Type B pancreatic cell (in vitro differentiated cells): ENCODE measurements around the gene PCBP2. TPM values are rescaled to one million over a fixed set of nuclear protein-coding genes. Genes with fewer than 3 reads are reported as not detected.

Experiments
- DNase-seq: peaks from one replicate; pipeline ENCODE4 v3.0.0; 2021; ENCODE audit warnings: mixed read lengths; ENCODE audit not compliant: unreplicated experiment; ENCODE audit errors: extremely low spot score
- H3K27ac Mint-ChIP-seq: 2 replicates; pipeline ENCODE4 v1.8.0; 2021; ENCODE audit warnings: mild to moderate bottlenecking, mixed read lengths
- H3K27me3 Mint-ChIP-seq: 2 replicates; pipeline ENCODE4 v1.8.0; 2021; ENCODE audit warnings: mixed read lengths
- H3K36me3 Mint-ChIP-seq: 2 replicates; pipeline ENCODE4 v1.8.0; 2021; ENCODE audit warnings: mixed read lengths
- H3K4me1 Mint-ChIP-seq: one replicate; pipeline ENCODE4 v1.8.0; 2021; ENCODE audit warnings: mixed read lengths; ENCODE audit not compliant: unreplicated experiment
- H3K4me3 Mint-ChIP-seq: 2 replicates; pipeline ENCODE4 v1.8.0; 2021; ENCODE audit warnings: mild to moderate bottlenecking, mixed read lengths
- H3K9me3 Mint-ChIP-seq: 2 replicates; pipeline ENCODE4 v1.8.0; 2021; ENCODE audit warnings: mixed read lengths
- CTCF ChIP-seq: fragments of 200-600 bp; sonication (generic); conservative IDR thresholded peaks from 2 replicates; pipeline ENCODE4 v1.5.0; 2021; ENCODE audit warnings: antibody characterized with exemption, mild to moderate bottlenecking
- total RNA-seq: library from RNA; stranded (reverse); gene quantifications from 2 replicates; pipeline ENCODE4 v1.2.1, GENCODE V29; 2021; ENCODE audit warnings: low replicate concordance

PCBP2 gene
- total RNA-seq, 1 donor from 2014 or later, result 1,222 TPM

GRCh38 chr12:53485955-53486735 is 34.2 kb downstream of the PCBP2 start:
- Mint-ChIP-seq H3K4me1 (peaks cover 17% of the 10 kb centered on the region), H3K9me3 (no peaks in the 10 kb centered on the region), H3K27me3 (no peaks in the 10 kb centered on the region), H3K27ac (no peak overlapping the region), H3K4me3 (no peak overlapping the region), H3K36me3 (peaks cover 25% of the 10 kb centered on the region)
- no peak for TF ChIP-seq CTCF
- no peak for DNase-seq

GRCh38 chr12:53486736-53487487 is 35.0 kb downstream of the PCBP2 start:
- no peak overlapping the region for H3K27ac Mint-ChIP-seq
- peaks cover 15% of the 10 kb centered on the region for H3K4me1 Mint-ChIP-seq
- H3K9me3 Mint-ChIP-seq, result no peaks in the 10 kb centered on the region
- H3K4me3 Mint-ChIP-seq, result no peak overlapping the region
- TF ChIP-seq CTCF, result no peak
- no peak for DNase-seq
- H3K27me3 Mint-ChIP-seq, result no peaks in the 10 kb centered on the region
- peaks cover 22% of the 10 kb centered on the region for H3K36me3 Mint-ChIP-seq

DNA sequence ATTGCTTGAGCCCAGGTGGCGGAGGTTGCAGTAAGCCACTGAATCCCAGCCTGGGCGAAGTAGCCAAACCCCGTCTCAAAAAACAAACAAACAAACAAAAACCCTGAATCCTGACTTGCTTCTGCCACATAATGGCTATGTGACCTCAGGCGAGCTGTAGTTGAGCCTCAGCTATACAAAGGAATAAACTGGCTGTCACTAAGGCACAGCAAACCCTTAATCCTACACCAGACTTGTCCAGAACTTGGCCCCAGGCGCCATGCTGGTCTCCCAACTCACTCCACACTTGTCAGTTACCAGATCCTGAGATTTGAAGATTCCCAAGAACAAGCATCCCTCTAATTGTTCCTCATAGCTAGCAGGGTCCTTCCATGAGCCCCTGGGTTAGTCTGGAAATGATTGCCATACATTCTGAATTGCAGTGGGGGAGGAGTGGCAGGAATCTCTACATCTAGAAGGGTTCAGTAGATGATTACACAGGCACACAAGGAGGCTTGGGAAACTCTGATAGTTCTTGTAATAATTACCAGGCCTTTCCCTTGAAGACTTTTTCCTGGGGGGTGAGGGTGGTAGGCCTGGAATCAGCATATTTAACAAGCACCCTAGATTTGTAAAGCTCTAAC is 37.5 kb downstream of the PCBP2 start:
- DNase-seq, result no peak
- H3K9me3 Mint-ChIP-seq, result no peaks in the 10 kb centered on the region
- peak overlapping the region; percentile 55 for H3K4me3 Mint-ChIP-seq
- peak overlapping the region; percentile 61 for H3K27ac Mint-ChIP-seq
- no peaks in the 10 kb centered on the region for H3K27me3 Mint-ChIP-seq
- no peak for TF ChIP-seq CTCF
- H3K36me3 Mint-ChIP-seq, result peaks cover 9% of the 10 kb centered on the region
- peaks cover 25% of the 10 kb centered on the region for H3K4me1 Mint-ChIP-seq

DNA sequence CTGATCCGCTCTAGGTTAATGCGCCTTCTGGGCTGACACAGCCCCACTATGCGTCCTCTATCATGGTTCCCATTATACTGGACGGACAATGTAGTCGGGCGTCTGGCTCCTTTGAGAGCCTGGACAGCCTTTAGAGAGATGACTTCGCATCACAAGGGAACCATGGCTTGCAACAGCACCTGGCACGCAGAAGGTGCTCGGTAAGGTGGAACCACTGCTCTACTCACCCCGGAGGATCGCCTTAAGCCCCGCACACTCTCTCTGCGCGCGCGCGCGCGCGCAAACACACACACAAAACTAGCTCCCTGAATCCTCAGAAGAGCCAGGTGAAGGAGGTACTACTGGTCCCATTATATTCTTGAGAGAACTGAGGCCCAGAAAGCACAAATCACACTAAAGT is 40.3 kb downstream of the PCBP2 start:
- Mint-ChIP-seq H3K4me3 (peak overlapping the region; percentile 97), H3K27ac (peak overlapping the region; percentile 97), H3K36me3 (peaks cover 5% of the 10 kb centered on the region), H3K27me3 (no peaks in the 10 kb centered on the region), H3K9me3 (peaks cover 3% of the 10 kb centered on the region), H3K4me1 (peaks cover 39% of the 10 kb centered on the region)
- DNase-seq, result no peak
- no peak for TF ChIP-seq CTCF

DNA sequence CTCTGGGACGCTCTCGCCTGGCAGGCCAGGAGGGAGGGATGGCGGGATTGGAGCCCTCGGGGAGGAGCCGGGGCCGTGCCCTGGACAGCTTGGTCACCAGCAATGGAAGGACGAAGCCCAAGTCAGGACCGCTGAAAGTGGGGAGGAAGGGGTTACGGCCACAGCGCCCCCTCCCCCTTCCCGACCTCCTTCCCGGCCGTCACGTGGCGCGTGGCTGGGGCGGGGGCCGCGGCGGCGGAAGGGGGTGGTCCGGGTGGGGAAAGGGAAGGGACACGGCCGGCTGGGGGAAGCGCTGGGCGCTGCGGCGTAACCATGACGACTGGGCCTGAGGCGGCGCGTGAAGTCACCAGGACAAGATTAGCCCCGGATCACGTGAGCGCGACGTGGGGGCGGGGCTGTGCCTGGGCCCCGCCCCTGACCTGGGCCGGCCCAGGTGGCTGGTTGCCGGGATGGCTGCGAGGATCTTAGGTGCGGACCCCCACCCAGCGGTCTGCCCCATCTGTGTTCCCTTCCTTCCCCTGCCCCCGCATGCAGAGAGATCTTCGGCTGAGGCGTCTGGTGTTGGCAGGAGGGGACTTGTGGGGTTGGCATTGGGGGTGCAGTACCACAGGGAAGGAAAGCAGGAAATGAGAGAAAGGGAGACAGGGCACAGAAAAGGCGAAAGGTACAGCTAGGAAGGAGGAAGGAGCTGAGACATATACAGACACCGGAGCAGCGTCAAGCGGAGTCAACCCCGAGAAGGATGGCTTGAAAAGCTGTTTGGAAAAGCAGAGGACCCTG is 41.1 kb downstream of the PCBP2 start:
- H3K4me3 Mint-ChIP-seq, result peak overlapping the region; percentile 97
- peak; percentile 97 for DNase-seq
- TF ChIP-seq CTCF, result no peak
- H3K9me3 Mint-ChIP-seq, result peaks cover 3% of the 10 kb centered on the region
- H3K27me3 Mint-ChIP-seq, result no peaks in the 10 kb centered on the region
- peaks cover 5% of the 10 kb centered on the region for H3K36me3 Mint-ChIP-seq
- peak overlapping the region; percentile 97 for H3K27ac Mint-ChIP-seq
- H3K4me1 Mint-ChIP-seq, result peaks cover 44% of the 10 kb centered on the region
